ENCODE data around the gene RAPGEF5.
"Not testable (repeated sequence)": the region's sequence is repeated elsewhere in the genome, so short reads cannot be mapped to it uniquely, and the experiment has no call there.

The RAPGEF5 gene

DNA sequence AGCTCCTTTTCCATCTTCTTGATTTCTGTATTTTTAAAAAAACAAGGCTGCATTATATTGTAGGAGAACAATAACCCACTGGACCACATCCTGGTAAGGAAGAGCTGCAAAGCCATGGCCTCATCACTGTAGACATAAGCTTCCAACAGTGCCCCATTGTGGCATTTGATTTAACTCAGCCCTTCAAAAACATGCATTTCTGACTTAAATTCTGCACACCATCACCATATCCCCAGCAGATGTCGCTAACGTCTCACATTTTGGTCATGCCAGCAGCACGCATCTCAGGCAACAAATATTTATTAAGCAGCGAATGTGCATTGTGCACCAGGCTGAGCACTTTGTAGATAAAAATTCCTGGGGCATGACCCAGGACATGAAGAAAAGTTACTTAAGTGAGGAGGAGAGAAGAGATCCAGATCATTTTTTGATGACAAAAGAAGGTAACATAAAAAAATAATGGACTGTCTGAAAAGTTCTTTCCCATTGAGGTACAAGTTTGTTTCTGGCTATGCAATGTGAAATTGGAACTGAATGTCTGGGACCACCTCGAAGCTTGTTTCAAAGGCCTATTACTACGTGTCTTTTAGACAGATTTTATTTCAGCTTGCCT, 246.6 kb downstream of the RAPGEF5 start:
- CTCF ChIA-PET: interaction anchor here (0.6 to 8.2 kb wide), 39 partner anchors 9 to 658 kb away, joined by 3 to 57 read pairs (median 3); partner anchors contain the start of gene STEAP1B
- Mint-ChIP-seq H3K27ac (no peak overlapping the region), H3K36me3 (no peaks in the 10 kb centered on the region), H3K4me1 (no peaks in the 10 kb centered on the region), H3K4me3 (no peak overlapping the region), H3K9me3 (no peaks in the 10 kb centered on the region), H3K27me3 (peaks cover 12% of the 10 kb centered on the region)
- DNase-seq: peak; percentile 80

DNA sequence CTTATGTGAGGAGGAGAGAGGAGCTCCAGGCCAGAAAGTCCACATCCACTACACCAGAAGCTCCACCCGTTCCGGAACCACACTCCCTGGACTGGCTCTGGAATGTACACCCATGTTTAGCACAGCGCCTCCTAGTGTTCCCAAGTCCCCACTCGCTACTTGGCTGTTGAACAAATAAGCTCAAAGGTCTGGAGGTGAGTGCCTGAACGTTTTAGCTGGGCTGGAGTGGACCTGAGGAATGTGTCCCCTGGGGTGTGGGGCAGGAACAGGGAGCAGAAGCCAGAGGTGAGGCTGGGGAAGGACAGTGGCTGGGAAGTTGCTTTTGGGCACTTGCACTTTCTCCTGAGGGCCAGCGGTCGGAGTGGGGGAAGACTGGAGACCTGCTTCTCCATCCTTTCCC, 247.2 kb downstream of the RAPGEF5 start:
- no peaks in the 10 kb centered on the region for H3K36me3 Mint-ChIP-seq
- DNase-seq: peak; percentile 38

DNA sequence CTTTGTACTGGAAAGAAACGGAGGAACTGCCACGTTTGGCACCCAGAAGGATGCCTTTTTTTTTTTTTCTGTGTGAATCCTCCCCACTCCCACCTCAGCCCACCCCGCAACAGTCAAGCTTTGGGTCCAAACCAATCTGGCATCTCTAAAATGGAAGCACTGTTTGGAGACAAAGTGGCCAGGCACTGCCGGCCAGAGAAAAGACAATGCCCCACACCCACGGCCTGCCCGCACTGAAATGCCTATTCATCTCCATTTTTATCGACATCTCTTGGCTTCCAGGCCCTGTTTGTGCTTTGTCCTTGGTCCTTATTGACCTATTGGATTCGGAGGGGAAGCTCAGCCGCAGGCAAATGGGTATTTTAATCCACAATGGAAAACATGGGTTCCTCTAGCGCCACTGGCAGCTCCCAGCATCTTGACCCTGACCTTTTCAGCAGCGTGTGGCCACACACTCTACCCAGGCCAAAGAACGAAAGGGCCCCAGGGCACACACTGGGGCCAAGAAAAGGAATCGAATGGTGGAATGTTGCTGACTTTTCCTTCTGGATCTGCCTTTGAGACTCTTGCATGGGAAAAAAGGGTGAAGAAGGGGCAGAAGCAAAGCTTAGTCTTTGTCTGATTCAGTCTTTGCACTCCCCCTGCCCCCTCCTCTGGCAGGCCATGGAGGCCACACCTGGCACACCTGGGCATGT, 248.7 kb downstream of the RAPGEF5 start:
- no peaks in the 10 kb centered on the region for H3K36me3 Mint-ChIP-seq
- H3K4me1 Mint-ChIP-seq: peaks cover 4% of the 10 kb centered on the region
- DNase-seq: no peak
- no peak overlapping the region for H3K27ac Mint-ChIP-seq
- no peak overlapping the region for H3K4me3 Mint-ChIP-seq
- CTCF ChIA-PET: interaction anchor here (1.1 to 8.2 kb wide), 3 partner anchors 185 to 382 kb away, joined by 3 to 57 read pairs (median 4); no protein-coding TSS in a partner anchor
- no peaks in the 10 kb centered on the region for H3K9me3 Mint-ChIP-seq
- peaks cover 11% of the 10 kb centered on the region for H3K27me3 Mint-ChIP-seq

More for the DNA sequence above, 247.2 kb downstream of the RAPGEF5 start:
- CTCF ChIA-PET: interaction anchor here (0.6 to 8.2 kb wide), 36 partner anchors 8 to 659 kb away, joined by 3 to 57 read pairs (median 4); partner anchors contain the start of gene STEAP1B
- no peak overlapping the region for H3K27ac Mint-ChIP-seq
- H3K4me1 Mint-ChIP-seq: no peaks in the 10 kb centered on the region
- peaks cover 11% of the 10 kb centered on the region for H3K27me3 Mint-ChIP-seq
- H3K9me3 Mint-ChIP-seq: no peaks in the 10 kb centered on the region
- H3K4me3 Mint-ChIP-seq: no peak overlapping the region

DNA sequence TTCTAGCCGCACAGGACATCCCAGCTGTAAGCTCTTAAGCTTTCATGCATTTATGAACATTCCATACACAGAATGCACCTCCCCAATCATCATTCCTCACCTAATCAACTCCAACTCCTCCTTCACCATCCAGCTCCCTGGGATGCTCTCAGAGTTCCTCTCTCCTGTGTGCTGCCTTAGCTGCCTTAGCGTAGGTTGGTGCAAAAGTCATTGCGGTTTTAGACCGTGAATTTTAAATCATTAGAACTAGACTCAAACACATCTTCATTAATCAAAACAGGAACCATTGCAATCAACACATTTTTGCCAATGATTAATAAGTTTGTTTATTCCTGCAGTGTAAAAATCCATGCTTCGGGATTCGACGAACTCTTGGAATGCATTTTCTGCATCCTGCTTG, 251.4 kb downstream of the RAPGEF5 start:
- H3K27ac Mint-ChIP-seq: no peak overlapping the region
- CTCF ChIA-PET: interaction anchor here (0.6 to 1.0 kb wide), 3 partner anchors 379 to 1303 kb away, joined by 3 to 4 read pairs (median 3); no protein-coding TSS in a partner anchor
- peaks cover 7% of the 10 kb centered on the region for H3K4me1 Mint-ChIP-seq
- H3K4me3 Mint-ChIP-seq: no peak overlapping the region
- H3K27me3 Mint-ChIP-seq: peaks cover 10% of the 10 kb centered on the region
- no peaks in the 10 kb centered on the region for H3K36me3 Mint-ChIP-seq
- no peaks in the 10 kb centered on the region for H3K9me3 Mint-ChIP-seq
- DNase-seq: no peak

DNA sequence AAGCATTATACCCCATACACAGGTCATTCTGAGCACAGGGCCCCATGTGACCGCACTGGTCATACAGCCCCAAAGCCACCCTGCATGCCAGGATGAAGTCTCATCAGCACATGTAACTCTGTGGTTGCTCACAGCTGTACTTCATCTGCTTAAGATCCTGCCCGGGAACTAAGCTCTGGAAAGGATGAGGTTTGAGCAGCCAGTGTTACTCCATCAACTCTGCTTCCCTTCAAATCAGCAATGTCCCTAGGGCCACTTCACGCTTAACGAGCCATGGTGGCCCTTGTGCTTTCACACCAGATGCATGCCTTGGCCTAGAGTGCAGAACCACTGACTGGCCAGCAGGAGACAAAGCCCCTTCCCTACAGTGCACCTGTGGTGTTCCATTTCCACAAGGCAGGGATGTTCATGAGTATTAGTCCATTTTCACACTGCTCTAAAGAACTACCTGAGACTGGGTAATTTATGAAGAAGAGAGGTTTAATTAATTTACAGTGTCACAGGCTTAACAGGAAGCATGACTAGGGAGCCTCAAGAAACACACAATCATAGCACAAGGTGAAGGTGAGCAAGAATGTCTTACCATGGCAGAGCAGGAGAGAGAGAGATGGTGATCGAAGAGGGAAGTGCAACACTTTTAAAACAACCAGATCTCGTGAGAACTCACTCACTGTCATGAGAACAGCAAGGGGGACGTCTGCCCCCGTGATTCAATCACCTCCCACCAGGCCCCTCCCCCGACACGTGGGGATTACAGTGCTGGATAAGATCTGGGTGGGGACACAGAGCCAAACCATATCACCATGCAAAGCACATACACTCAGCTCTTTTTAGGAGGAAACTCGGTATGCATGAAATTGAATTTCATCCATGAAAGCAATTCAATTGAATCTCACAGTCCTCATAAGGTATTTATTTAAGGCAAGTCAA, 262.3 kb downstream of the RAPGEF5 start:
- no peaks in the 10 kb centered on the region for H3K9me3 Mint-ChIP-seq
- CTCF ChIA-PET: interaction anchor here (4.2 kb wide), 1 partner anchor 11 kb away, joined by 23 read pairs; no protein-coding TSS in a partner anchor
- no peak for DNase-seq
- H3K4me1 Mint-ChIP-seq: no peaks in the 10 kb centered on the region
- H3K27me3 Mint-ChIP-seq: peaks cover 26% of the 10 kb centered on the region
- H3K27ac Mint-ChIP-seq: no peak overlapping the region
- no peaks in the 10 kb centered on the region for H3K36me3 Mint-ChIP-seq
- no peak overlapping the region for H3K4me3 Mint-ChIP-seq

DNA sequence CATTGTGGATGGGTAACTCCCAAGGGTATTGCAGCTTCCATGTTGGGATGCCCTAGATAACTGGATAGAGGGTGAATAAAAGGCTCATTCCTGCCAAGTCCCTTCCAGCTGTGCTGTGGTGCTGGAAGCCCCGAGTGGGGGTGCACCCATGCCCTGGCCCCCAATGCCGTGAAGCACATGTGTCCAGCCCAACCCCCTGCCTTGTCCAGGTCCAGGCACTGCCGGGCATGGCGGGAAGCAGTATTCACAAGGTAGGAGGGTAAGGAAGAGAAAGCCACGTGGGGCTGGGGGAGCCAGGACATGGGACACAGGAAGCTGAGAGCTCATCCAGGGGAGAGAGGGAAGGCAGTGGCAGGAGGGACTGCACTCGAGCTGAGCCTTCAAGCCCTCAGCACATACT, 263.0 kb downstream of the RAPGEF5 start:
- no peak for DNase-seq
- no peaks in the 10 kb centered on the region for H3K9me3 Mint-ChIP-seq

DNA sequence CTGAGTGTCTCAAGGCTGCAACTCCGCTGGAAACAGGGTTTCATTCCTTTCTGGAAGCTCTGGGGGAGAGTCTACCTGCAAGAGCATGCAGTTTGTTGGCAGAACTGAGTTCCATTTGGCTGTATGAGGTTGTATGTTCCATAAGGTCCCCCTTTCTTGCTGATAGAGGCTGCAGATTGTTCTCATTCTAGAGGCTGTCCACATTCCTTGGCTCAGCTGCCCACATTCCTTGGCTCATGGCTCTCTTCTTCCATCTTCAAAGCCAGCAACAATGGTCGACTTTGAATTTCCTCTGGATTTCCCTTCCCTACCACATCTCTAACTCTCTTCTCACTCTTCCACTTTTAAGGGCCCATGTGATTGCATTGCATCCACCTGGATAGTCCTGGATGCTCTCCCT, 264.0 kb downstream of the RAPGEF5 start:
- Mint-ChIP-seq H3K9me3 (no peaks in the 10 kb centered on the region), H3K36me3 (no peaks in the 10 kb centered on the region), H3K4me3 (no peak overlapping the region), H3K27ac (no peak overlapping the region), H3K27me3 (peaks cover 33% of the 10 kb centered on the region), H3K4me1 (peaks cover 3% of the 10 kb centered on the region)
- DNase-seq: no peak
- CTCF ChIA-PET: interaction anchor here (1.3 to 4.2 kb wide), 2 partner anchors 10 kb away, joined by 3 to 23 read pairs; no protein-coding TSS in a partner anchor

More for the DNA sequence above, 263.0 kb downstream of the RAPGEF5 start:
- H3K36me3 Mint-ChIP-seq: no peaks in the 10 kb centered on the region
- CTCF ChIA-PET: interaction anchor here (1.3 to 4.2 kb wide), 2 partner anchors 9 to 11 kb away, joined by 3 to 23 read pairs; no protein-coding TSS in a partner anchor
- H3K27me3 Mint-ChIP-seq: peaks cover 26% of the 10 kb centered on the region
- H3K4me1 Mint-ChIP-seq: peaks cover under 1% of the 10 kb centered on the region
- H3K4me3 Mint-ChIP-seq: no peak overlapping the region
- H3K27ac Mint-ChIP-seq: no peak overlapping the region

DNA sequence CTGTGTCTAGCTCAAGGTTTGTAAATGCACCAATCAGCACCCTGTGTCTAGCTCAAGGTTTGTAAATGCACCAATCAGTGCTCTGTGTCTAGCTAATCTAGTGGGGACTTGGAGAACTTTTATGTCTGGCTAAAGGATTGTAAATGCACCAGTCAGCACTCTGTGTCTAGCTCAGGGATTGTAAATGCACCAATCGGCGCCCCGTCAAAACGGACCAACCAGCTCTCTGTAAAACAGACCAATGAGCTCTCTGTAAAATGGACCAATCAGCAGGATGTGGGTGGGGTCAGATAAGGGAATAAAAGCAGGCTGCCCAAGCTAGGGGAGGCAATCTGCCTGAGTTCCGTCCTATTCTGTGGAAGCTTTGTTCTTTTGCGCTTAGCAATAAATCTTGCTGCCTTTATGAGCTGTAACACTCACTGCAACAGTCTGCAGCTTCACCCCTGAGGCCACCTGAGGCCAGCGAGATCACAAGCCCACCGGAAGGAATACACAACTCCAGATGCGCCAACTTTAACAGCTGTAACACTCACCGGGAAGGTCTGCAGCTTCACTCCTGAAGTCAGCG, 265.9 kb downstream of the RAPGEF5 start:
- H3K4me3 Mint-ChIP-seq, H3K9me3 Mint-ChIP-seq, CTCF ChIA-PET, H3K4me1 Mint-ChIP-seq, H3K27ac Mint-ChIP-seq, DNase-seq, H3K36me3 Mint-ChIP-seq: not testable (repeated sequence)
- H3K27me3 Mint-ChIP-seq: peaks cover 27% of the 10 kb centered on the region

DNA sequence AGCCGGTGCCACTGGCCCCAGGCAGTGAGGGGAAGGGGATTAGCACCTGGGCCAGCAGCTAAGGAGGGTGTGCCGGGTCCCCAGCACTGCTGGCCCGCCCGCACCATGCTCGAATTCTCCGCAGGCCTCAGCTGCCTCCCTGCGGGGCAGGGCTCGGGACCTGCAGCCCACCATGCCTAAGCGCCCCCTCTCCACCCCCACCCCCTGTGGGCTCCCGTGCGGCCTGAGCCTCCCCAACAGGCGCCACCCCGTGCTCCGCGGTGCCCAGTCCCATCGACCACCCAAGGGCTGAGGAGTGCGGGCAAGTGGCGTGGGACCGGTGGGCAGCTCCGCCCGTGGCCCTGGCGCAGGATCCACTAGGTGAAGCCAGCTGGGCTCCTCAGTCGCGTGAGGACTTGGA, 266.4 kb downstream of the RAPGEF5 start:
- H3K27ac Mint-ChIP-seq: no peak overlapping the region
- H3K4me3 Mint-ChIP-seq: no peak overlapping the region
- H3K27me3 Mint-ChIP-seq: peaks cover 32% of the 10 kb centered on the region
- no peak for DNase-seq
- H3K36me3 Mint-ChIP-seq: no peaks in the 10 kb centered on the region
- CTCF ChIA-PET: no interaction called here
- H3K9me3 Mint-ChIP-seq: no peaks in the 10 kb centered on the region
- H3K4me1 Mint-ChIP-seq: peaks cover 3% of the 10 kb centered on the region

DNA sequence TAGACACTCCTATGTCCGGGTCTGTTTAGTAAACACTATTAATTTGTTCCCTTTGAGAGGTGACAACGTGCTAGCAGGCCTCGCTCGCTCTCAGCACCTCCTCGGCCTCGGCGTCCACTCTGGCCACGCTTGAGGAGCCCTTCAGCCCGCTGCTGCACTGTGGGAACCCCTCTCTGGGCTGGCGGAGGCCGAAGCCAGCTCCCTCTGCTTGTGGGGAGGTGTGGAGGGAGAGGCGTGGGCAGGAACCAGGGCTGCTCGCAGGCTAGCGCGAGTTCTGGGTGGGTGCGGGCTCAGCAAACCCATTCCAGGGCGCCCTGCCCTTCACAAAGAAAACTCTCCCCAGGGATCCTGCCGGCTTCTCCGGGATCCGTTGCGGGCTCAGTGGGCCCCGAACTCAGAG, 266.8 kb downstream of the RAPGEF5 start:
- Mint-ChIP-seq H3K4me1 (peaks cover 3% of the 10 kb centered on the region), H3K36me3 (no peaks in the 10 kb centered on the region), H3K4me3 (no peak overlapping the region), H3K27me3 (peaks cover 34% of the 10 kb centered on the region), H3K27ac (no peak overlapping the region), H3K9me3 (no peaks in the 10 kb centered on the region)
- CTCF ChIA-PET: interaction anchor here (1.1 kb wide), 1 partner anchor 10 kb away, joined by 4 read pairs; no protein-coding TSS in a partner anchor
- no peak for DNase-seq

DNA sequence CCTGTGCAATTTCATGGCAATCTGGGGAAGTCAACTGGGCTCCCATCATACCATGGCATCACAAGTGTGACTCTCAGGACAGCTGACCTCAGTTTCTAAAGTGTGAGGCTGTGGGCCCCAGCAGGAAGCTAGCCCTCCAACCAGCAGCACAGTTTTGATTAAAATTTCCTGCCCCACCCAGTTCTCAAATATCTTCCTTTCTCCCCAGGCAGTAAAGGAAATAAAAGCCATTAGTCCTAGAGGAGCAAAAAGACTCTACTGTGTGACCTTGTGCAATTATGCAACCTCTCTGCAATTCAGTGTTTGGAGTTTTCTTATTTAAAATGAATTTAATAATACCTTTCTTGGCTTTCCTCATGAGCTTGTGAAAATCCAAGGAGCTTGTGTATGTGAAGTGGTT, 268.1 kb downstream of the RAPGEF5 start:
- no peak for DNase-seq
- no peak overlapping the region for H3K27ac Mint-ChIP-seq

DNA sequence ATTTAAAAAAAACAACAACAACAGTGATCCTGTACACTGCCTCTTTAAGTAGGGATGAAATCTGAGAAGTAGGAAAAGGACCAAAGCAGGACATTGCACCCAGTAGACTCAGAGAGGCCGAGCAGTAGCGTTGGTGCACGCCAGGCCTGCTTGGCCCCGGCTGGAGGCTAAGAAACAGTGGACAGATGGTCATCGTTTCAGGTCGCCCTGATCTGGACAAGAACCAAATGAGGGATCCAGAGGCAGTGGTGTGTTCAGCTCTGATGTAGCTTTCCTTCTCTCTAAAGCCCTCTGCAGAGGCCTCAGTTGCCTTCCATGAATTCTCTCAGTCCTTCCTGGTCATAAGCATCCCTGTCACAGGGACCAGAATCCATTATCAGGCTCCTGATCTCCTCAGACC, 269.1 kb downstream of the RAPGEF5 start:
- peaks cover 49% of the 10 kb centered on the region for H3K27me3 Mint-ChIP-seq
- peaks cover 9% of the 10 kb centered on the region for H3K4me1 Mint-ChIP-seq
- H3K9me3 Mint-ChIP-seq: no peaks in the 10 kb centered on the region
- H3K27ac Mint-ChIP-seq: no peak overlapping the region
- H3K36me3 Mint-ChIP-seq: no peaks in the 10 kb centered on the region
- DNase-seq: no peak
- H3K4me3 Mint-ChIP-seq: no peak overlapping the region
- CTCF ChIA-PET: no interaction called here

More for the DNA sequence above, 268.1 kb downstream of the RAPGEF5 start:
- Mint-ChIP-seq H3K27me3 (peaks cover 43% of the 10 kb centered on the region), H3K9me3 (no peaks in the 10 kb centered on the region), H3K4me1 (peaks cover 3% of the 10 kb centered on the region), H3K4me3 (no peak overlapping the region), H3K36me3 (no peaks in the 10 kb centered on the region)
- CTCF ChIA-PET: interaction anchor here (1.1 kb wide), 2 partner anchors 9 to 22 kb away, joined by 3 to 4 read pairs; no protein-coding TSS in a partner anchor

DNA sequence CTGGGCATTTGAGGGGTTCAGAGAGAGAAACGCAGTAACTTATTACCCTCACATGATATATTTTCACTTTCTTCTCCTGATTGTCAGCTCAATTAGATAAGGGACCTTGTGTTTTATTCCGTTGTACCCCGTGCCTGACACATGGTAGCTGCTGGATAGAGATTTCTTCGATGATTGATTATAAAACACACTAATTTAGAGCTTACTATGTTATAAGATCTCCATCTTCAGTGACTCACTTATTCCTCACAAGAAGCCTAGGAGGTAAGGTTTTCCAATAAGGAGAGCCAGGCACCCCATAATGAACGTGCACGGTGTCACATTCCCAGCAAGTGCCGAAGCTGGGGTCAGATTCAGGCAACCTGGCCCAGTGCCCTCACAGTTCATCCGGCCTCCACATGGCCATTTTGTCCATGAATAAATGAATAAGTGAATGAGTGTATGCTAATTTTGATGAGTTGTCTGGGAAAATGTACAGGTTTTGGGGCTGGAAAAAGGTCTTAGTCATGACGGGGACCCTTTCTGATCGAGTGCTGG, 273.2 kb downstream of the RAPGEF5 start:
- H3K4me1 Mint-ChIP-seq: peaks cover 13% of the 10 kb centered on the region
- peaks cover 54% of the 10 kb centered on the region for H3K27me3 Mint-ChIP-seq
- no peak for DNase-seq
- CTCF ChIA-PET: interaction anchor here (0.9 to 2.9 kb wide), 6 partner anchors 9 to 279 kb away, joined by 3 to 23 read pairs (median 4); no protein-coding TSS in a partner anchor
- no peaks in the 10 kb centered on the region for H3K36me3 Mint-ChIP-seq
- no peak overlapping the region for H3K27ac Mint-ChIP-seq
- peak overlapping the region; percentile 74 for H3K4me3 Mint-ChIP-seq
- H3K9me3 Mint-ChIP-seq: no peaks in the 10 kb centered on the region
